SK-N-SH (cell line): ENCODE measurements around the gene TMEM169. TPM values are rescaled to one million over a fixed set of nuclear protein-coding genes. Genes with fewer than 3 reads are reported as not detected.
"Not testable (repeated sequence)": the region's sequence is repeated elsewhere in the genome, so short reads cannot be mapped to it uniquely, and the experiment has no call there.

Experiments used
- CTCF ChIA-PET: fragments of 300-600, 350-600 bp; formaldehyde crosslinking; extraction: SDS; loops from one replicate; lab custom pipeline; 2021; lab: Yijun Ruan, JAX
- POLR2A ChIA-PET: fragments of 350-600 bp; sonication (Branson Sonifier 250); formaldehyde crosslinking; extraction: SDS; loops from one replicate; lab custom pipeline; 2020; ENCODE audit warnings: antibody characterized with exemption, inconsistent platforms; lab: Yijun Ruan, JAX
- DNase-seq: peaks from one replicate; pipeline ENCODE4 v3.0.0; 2012
- H2AFZ ChIP-seq: fragments of 200-600 bp; sonication (generic); 2 replicates; pipeline ENCODE4 v1.8.1; 2016; ENCODE audit warnings: antibody characterized with exemption, mild to moderate bottlenecking, low read depth
- H3F3A ChIP-seq: fragments of 200-600 bp; sonication (generic); replicated peaks from 2 replicates; pipeline ENCODE3; 2016; ENCODE audit warnings: antibody characterized with exemption, mild to moderate bottlenecking; ENCODE audit not compliant: insufficient read depth
- H3K27ac ChIP-seq, 2 experiments: fragments of 200-500 bp in 1 of 2; fragments of 200-600 bp in 1 of 2; sonication (Bioruptor generic) in 1 of 2; sonication (generic), shearing (Covaris generic) in 1 of 2; 2 replicates each; pipeline versions ENCODE4 v1.5.1 to v1.6.1; 2014 to 2016; ENCODE audit warnings: low read depth in 2 of 2, inconsistent platforms in 1 of 2, low read length in 1 of 2, mild to moderate bottlenecking in 1 of 2, mixed read lengths in 1 of 2
- H3K27me3 ChIP-seq: fragments of 200-600 bp; sonication (generic), shearing (Covaris generic); 2 replicates; pipeline ENCODE4 v1.6.1; 2016; ENCODE audit warnings: mixed run types; ENCODE audit not compliant: insufficient read depth
- H3K36me3 ChIP-seq, 2 experiments: fragments of 200-500 bp in 1 of 2; fragments of 200-600 bp in 1 of 2; sonication (Bioruptor generic) in 1 of 2; sonication (generic) in 1 of 2; replicated peaks in 1 of 2; 2 replicates each; pipeline versions ENCODE3 to v1.5.1; 2014 to 2016; ENCODE audit warnings: low read length in 1 of 2, mild to moderate bottlenecking in 1 of 2; ENCODE audit not compliant: insufficient read depth in 2 of 2, control insufficient read depth in 1 of 2
- H3K4me1 ChIP-seq, 2 experiments: fragments of 200-500 bp in 1 of 2; fragments of 200-600 bp in 1 of 2; sonication (Bioruptor generic) in 1 of 2; sonication (generic), shearing (Covaris generic) in 1 of 2; 2 replicates each; pipeline versions ENCODE4 v1.5.1 to v1.6.1; 2014 to 2016; ENCODE audit warnings: low read depth in 1 of 2, low read length in 1 of 2, mixed run types in 1 of 2; ENCODE audit not compliant: insufficient read depth in 2 of 2, control insufficient read depth in 1 of 2
- H3K4me2 ChIP-seq: fragments of 200-600 bp; sonication (generic), shearing (Covaris generic); 2 replicates; pipeline ENCODE4 v1.6.1; 2017; ENCODE audit warnings: mixed run types
- H3K4me3 ChIP-seq, 2 experiments: fragments of 200-500 bp in 1 of 2; fragments of 200-600 bp in 1 of 2; sonication (Bioruptor generic) in 1 of 2; sonication (generic), shearing (Covaris generic) in 1 of 2; 2 replicates each; pipeline versions ENCODE4 v1.5.1 to v1.8.1; 2014 to 2016; ENCODE audit warnings: low read depth in 2 of 2, inconsistent platforms in 1 of 2, low read length in 1 of 2, mild to moderate bottlenecking in 1 of 2, mixed read lengths in 1 of 2, moderate library complexity in 1 of 2
- H3K79me2 ChIP-seq: fragments of 200-600 bp; sonication (generic); 2 replicates; pipeline ENCODE4 v1.8.1; 2017; ENCODE audit warnings: mild to moderate bottlenecking; ENCODE audit not compliant: insufficient read depth
- H3K9ac ChIP-seq: fragments of 200-600 bp; sonication (generic); 2 replicates; pipeline ENCODE4 v1.6.1; 2017; ENCODE audit warnings: mixed run types
- H3K9me2 ChIP-seq: fragments of 200-600 bp; sonication (generic); 2 replicates; pipeline ENCODE4 v1.6.1; 2017; ENCODE audit warnings: mixed run types
- H3K9me3 ChIP-seq: fragments of 200-600 bp; sonication (generic); 2 replicates; pipeline ENCODE4 v1.6.1; 2017; ENCODE audit warnings: mixed run types, mild to moderate bottlenecking, moderate library complexity
- H4K20me1 ChIP-seq: fragments of 200-600 bp; sonication (generic); 2 replicates; pipeline ENCODE4 v1.6.1; 2017; ENCODE audit warnings: mild to moderate bottlenecking, mixed run types; ENCODE audit not compliant: insufficient read depth
- FOSL2 ChIP-seq: IDR thresholded peaks from 2 replicates; pipeline ENCODE4 v1.4.0; 2012; ENCODE audit warnings: low read depth, mild to moderate bottlenecking, moderate library complexity, borderline replicate concordance
- MEF2A ChIP-seq: IDR thresholded peaks from 2 replicates; pipeline ENCODE4 v1.4.0; 2012; ENCODE audit warnings: low read depth, borderline replicate concordance
- POLR2AphosphoS5 ChIP-seq: IDR thresholded peaks from 2 replicates; pipeline ENCODE4 v1.6.1; 2012; ENCODE audit warnings: low read depth, low read length
- RAD21 ChIP-seq: IDR thresholded peaks from 2 replicates; pipeline ENCODE4 v1.6.1; 2012; ENCODE audit warnings: mild to moderate bottlenecking, low read length
- SMC3 ChIP-seq: IDR thresholded peaks from 2 replicates; pipeline ENCODE4 v1.6.1; 2012; ENCODE audit warnings: low read depth, low read length, improper control_type of control experiment
- WGBS: methylation state at CpG from one replicate; pipeline ENCODE4 v1.1.6; 2017; ENCODE audit warnings: low lambda C conversion rate; 5-methylcytosine and 5-hydroxymethylcytosine counted together
- polyA plus RNA-seq, 3 experiments: library from polyadenylated mRNA; depleted of rRNA; stranded (reverse); fragments of >200 nt; gene quantifications; 2 replicates each; pipeline ENCODE4 v1.2.3, GENCODE V29; 2012
- TF ChIP-seq, protein P1 (sequence below): fragments of 200-600 bp; sonication (generic); IDR thresholded peaks from 2 replicates; pipeline ENCODE4 v1.6.1; 2017; ENCODE audit warnings: antibody characterized with exemption, mild to moderate bottlenecking, moderate library complexity

Gene TMEM169
- polyA plus RNA-seq, 1 of the 3 experiments (the other 2 are of a cell fraction): 0.30 TPM

DNA sequence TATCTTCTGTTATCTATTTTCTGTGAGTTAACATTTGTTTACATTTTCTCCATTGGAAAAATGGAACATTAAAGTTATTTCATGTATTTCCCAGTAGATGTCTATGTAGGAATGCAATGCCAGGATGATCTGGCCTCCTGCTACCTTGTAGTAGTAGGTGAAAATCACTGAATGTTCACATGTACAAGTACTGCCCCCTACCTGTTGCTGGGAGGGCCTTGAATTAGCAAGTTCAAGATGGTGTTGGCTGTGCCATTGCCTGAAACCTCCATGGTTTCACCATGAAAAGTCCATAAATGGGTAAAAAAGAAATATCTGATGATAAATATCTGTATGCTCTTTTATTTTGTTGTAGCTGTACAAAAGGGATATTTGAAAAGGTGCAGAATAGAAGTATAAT is 58.2 kb downstream of the TMEM169 start:
- Histone ChIP-seq H3K9me2 (no peaks in the 10 kb centered on the region), H3K9me3 (no peaks in the 10 kb centered on the region), H3K4me1 (no peaks in the 10 kb centered on the region), H4K20me1 (0 out of 2 replicates have a peak, but pooled peaks cover 4% of the 10 kb centered on the region), H3K4me2 (no peak overlapping the region), H3K36me3 (peaks cover 89 to 91% of the 10 kb centered on the region in 2 experiments), H3K4me3 (no peak overlapping the region), H3K79me2 (peaks cover 49% of the 10 kb centered on the region), H3K9ac (no peak overlapping the region), H3F3A (peaks cover 18% of the 10 kb centered on the region), H3K27me3 (no peaks in the 10 kb centered on the region), H3K27ac (no peak overlapping the region), H2AFZ (no peak overlapping the region)
- POLR2A ChIA-PET: no interaction called here
- CTCF ChIA-PET: interaction anchor here (0.7 to 1.6 kb wide), 4 partner anchors 9 to 197 kb away, joined by 3 to 6 read pairs (median 4); no protein-coding TSS in a partner anchor
- TF ChIP-seq RAD21 (peak; percentile 49), POLR2AphosphoS5 (no peak), SMC3 (peak; percentile 8; the same call in 1 of the 2 replicates)
- TF ChIP-seq, protein P1, sequence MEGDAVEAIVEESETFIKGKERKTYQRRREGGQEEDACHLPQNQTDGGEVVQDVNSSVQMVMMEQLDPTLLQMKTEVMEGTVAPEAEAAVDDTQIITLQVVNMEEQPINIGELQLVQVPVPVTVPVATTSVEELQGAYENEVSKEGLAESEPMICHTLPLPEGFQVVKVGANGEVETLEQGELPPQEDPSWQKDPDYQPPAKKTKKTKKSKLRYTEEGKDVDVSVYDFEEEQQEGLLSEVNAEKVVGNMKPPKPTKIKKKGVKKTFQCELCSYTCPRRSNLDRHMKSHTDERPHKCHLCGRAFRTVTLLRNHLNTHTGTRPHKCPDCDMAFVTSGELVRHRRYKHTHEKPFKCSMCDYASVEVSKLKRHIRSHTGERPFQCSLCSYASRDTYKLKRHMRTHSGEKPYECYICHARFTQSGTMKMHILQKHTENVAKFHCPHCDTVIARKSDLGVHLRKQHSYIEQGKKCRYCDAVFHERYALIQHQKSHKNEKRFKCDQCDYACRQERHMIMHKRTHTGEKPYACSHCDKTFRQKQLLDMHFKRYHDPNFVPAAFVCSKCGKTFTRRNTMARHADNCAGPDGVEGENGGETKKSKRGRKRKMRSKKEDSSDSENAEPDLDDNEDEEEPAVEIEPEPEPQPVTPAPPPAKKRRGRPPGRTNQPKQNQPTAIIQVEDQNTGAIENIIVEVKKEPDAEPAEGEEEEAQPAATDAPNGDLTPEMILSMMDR: peak; percentile 43
- DNase-seq: peak; percentile 27

DNA sequence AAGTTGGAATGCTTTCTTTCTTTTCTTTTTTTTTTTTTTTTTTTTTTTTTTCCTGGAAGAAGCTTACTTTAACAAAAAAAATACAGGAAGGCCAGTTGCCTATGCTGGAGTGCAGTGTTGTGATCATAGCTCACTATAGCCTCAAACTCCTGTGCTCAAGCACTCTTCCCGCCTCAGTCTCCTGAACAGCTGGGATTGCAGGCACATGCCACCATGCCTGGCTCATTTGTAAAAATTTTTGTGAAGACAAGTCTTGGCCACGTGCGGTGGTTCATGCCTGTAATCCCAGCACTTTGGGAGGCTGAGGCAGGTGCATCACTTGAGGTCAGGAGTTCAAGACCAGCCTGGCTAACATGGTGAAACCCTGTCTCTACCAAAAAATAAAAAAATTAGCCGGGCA is 59.8 kb downstream of the TMEM169 start:
- not testable (repeated sequence) for H3K4me1 ChIP-seq, H3K4me2 ChIP-seq, H4K20me1 ChIP-seq, H3K9ac ChIP-seq, H3K27ac ChIP-seq, H3K9me2 ChIP-seq, H3K4me3 ChIP-seq, DNase-seq, H2AFZ ChIP-seq, H3K27me3 ChIP-seq, H3K9me3 ChIP-seq
- peaks cover 50% of the 10 kb centered on the region for H3K79me2 ChIP-seq
- H3K36me3 ChIP-seq: peaks cover 90 to 93% of the 10 kb centered on the region in 2 experiments
- H3F3A ChIP-seq: peaks cover 18% of the 10 kb centered on the region
- ChIA-PET POLR2A (interaction anchor here (1.6 kb wide), 1 partner anchor 13 kb away, joined by 3 read pairs; no protein-coding TSS in a partner anchor), CTCF (interaction anchor here (0.7 to 2.3 kb wide), 6 partner anchors 8 to 263 kb away, joined by 3 to 8 read pairs (median 5); no protein-coding TSS in a partner anchor)
- WGBS: 95% methylated on average over 4 of the region's 4 CpGs

DNA sequence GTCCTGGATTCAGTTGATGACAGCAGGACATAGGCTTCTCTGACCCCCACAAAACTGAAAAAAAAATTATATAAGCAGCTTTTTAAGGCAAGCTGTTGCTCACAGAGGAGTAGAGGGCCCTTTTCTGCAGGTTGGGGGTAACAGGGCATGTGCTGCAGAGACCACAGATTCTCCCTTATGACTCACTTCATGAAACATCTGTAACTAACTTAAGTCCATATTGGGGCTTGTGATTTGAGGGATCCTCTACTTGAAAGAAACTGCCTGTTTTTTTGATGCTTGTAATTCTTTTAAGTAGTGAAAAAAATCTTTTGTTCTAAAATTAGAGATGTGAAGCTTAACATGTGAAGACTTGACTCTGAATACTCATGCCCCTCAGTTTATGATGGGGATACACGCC is 60.8 kb downstream of the TMEM169 start:
- Histone ChIP-seq H3K4me2 (no peak overlapping the region), H3K9ac (no peak overlapping the region), H2AFZ (no peak overlapping the region), H3K4me3 (no peak overlapping the region), H3K9me2 (no peaks in the 10 kb centered on the region), H3K27ac (peak overlapping the region; percentile 19 to 71; a peak in 3 of 4 replicates), H3K27me3 (no peaks in the 10 kb centered on the region), H3K9me3 (no peaks in the 10 kb centered on the region), H3K36me3 (peaks cover 91 to 93% of the 10 kb centered on the region in 2 experiments), H3F3A (peaks cover 17% of the 10 kb centered on the region), H3K4me1 (no peaks in the 10 kb centered on the region), H3K79me2 (peaks cover 58% of the 10 kb centered on the region), H4K20me1 (0 out of 2 replicates have a peak, but pooled peaks cover 4% of the 10 kb centered on the region)
- ChIA-PET POLR2A (interaction anchor here (1.6 kb wide), 1 partner anchor 11 kb away, joined by 3 read pairs; no protein-coding TSS in a partner anchor), CTCF (interaction anchor here (1.7 to 2.3 kb wide), 3 partner anchors 9 to 12 kb away, joined by 6 to 10 read pairs (median 8); no protein-coding TSS in a partner anchor)
- no peak for DNase-seq
- TF ChIP-seq MEF2A (no peak), FOSL2 (peak; percentile 41; the same call in 1 of the 2 replicates)
- WGBS: 89% methylated on average over 1 of the region's 1 CpG
